UCSD-AML1 (cell line): ENCODE measurements around the gene METTL23.
"Not testable (repeated sequence)": the region's sequence is repeated elsewhere in the genome, so short reads cannot be mapped to it uniquely, and the experiment has no call there.

Experiments
- DNase-seq: peaks from one replicate; lab custom pipeline; 2025; ENCODE audit not compliant: unreplicated experiment; lab: John Stamatoyannopoulos, UW

The METTL23 gene

DNA sequence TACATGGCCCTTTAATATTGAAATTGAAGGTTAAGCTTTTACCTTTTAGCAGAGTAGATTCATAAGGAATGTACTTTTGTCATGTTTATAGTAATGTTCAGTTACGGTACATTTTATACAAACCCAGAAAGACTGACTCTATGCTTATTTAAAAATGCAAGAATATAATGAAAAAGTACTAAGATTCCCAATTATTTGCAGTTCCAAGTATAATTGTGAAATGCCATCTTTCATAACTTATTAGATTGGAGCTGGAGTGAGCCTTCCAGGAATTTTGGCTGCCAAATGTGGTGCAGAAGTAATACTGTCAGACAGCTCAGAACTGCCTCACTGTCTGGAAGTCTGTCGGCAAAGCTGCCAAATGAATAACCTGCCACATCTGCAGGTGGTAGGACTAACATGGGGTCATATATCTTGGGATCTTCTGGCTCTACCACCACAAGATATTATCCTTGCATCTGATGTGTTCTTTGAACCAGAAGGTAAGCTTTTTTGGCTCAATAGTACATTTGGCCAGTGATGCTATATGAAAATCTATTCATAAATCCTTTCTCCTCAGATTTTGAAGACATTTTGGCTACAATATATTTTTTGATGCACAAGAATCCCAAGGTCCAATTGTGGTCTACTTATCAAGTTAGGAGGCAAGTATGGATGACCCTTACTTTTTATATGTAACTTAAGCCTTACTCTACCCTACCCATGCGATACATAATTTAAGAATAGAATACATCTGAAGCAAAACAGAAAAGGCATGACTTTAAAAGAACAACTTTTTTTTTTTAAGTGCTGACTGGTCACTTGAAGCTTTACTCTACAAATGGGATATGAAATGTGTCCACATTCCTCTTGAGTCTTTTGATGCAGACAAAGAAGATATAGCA lies 6.3 kb downstream of the METTL23 start:
- no peak for DNase-seq

DNA sequence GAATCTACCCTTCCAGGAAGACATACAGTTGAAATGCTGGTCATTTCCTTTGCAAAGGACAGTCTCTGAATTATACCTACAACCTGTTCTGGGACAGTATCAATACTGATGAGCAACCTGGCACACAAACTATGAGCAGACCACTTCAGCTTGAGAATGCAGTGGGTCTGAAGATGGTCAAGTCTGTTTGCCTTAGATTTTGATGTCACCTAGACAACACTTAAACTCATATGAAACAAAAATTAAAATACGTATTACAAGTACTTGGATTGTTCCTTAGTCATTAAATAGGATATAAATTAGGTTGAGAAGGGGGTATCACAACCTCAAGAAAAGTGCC lies 6.9 kb downstream of the METTL23 start:
- no peak for DNase-seq

DNA sequence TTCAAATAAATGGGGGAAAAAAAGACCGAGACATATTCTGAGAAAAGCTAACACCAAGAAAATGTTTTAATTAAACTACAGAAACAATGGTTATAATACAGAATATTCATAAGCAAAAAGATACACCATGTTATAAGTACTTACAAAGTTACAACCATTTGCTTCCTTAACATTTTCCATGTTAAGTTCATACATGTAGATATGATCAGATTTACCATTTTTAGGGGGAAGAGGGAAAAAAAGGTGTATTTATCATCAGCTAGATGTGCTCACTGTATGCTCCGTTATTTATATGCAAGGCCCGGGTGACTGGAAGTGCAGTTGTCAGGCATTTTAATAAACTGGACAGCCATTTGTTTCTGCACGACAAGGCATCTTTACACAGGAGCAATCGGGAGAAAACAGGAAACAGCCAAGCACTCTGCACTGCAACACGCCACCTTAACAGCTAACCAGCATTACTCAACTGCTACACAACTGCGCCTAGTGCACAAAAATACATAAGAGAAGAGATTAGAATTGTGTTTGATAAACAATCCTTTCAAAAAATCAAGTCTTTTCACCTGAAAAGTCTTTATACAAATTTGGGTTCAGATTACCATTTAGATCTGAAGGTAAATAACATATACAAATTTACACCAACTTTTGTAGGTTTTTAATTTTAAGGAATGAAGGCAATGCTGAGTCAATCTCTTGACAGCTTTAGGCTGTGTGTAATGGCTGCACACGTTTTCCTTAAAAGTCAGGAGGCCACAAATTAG lies 7.6 kb downstream of the METTL23 start:
- peak; percentile 20 for DNase-seq

DNA sequence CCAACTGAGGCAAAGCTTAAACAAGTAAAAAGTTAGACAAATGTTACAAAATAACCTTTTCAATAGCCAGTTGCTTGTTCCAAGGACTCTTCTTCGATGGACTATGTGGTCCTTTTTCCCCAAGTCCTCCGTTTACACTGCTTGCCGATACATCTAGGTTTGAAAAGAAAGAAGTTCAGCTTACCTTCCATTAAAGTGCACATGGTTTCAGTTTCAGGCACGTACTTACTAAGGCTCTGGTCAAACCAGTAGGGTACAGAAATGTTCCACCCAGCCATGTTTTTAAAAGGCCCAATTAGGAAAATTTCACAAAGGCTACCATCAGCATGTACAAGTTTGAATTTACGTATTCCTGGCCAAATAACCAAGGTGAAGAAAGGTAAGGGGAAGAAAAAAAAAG lies 8.4 kb downstream of the METTL23 start:
- no peak for DNase-seq

DNA sequence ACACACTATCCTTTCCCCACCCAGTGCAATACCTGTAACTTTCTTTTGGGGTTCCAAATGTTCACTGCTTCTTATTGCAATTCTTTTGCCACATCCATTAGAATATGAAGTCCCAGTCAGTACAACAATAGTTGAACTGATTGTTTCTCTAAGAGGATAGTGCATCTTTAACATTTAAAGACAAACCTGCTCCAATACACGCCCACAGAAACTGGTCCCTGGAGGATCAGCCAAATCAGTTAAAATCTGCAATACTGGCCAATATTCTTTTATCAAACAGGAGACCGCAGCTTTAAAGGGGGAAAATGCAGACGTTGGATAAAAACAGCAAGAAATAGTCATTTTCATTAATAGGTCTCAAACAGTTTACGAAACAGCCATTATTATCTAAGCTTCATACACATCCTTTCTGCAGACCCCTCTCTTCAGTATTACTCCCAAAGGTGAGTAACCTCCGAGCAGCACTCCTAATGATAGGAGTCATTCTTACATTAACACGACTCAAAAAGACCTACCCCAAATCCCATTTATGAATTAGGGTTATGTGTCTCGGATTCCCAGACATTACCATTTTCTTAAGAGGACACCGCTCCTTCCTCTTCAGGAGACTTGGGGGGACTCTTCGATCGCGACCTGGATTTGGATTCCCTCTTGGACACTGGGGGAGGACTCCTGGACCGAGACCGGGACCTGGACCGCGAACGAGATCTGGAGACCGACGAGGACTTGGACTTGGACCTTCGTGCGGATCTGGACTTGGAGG lies 9.1 kb downstream of the METTL23 start:
- no peak for DNase-seq

DNA sequence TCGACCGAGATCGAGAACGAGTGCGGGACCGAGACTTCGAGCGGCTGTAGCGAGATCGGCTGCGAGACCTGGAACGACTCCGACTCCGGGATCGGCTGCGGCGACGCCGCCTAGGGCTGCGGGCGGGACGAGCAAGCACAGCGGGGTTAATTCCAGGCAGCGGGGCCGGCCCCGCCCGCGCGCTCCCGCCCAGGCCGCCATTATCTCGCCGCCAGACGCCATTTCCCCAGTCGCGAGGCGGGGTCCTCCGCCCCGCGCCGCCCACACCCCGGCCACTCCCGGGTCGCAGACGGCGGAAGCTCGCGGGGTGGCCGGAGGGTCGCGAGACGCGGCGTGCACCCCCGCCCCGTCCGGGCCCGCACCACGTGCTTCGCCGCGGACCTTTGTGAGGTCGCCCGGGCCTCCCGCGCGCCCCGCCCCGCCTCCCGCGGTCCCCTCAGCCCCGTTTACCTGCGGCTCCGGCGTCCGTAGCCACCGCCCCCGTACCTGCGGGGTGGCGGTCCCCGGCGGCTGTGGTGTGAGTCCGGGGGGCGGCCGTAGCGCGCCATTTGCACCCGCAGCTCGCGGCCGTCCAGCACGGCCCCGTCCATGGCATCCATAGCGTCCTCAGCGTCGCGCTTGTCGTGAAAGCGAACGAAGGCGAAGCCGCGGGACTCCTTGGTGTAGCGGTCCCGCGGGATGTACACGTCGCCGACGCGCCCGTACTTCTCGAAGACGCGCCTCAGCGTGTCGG lies 9.9 kb downstream of the METTL23 start:
- DNase-seq = peak; percentile 74

DNA sequence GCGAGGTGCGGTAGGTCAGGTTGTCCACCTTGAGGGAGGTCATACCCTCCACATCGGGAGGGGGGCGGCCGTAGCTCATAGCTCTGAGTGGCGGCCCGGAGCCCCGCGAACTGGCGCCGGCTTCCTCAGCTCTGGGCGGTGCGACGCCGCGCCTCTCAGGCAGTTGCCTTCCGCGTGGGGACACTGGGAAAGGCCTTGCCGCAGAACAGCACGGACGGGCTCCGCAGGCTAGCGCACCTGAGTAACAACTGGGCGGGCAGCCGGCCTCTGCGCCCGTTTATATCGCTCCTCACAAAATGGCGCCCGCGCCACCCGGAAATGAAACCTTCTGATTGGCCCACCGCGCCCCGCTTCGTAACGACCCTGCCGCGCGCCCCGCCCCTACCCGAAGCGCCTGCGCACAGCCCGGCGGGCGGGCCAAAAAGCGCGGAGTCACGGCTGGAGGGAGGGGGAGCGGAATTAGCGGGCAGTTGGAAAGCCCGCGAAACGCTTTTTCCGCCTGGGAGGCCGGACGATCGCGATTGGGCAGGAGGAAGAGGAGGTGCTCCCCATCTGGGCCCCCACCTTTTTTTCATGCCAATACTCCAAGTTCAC lies 10.5 kb downstream of the METTL23 start, which contains the start of gene SRSF2:
TSS of gene SRSF2 (minus strand) at position 250 of the 594 bp plus-strand sequence. CDS start at position 79, 171 bp downstream.
- peak; percentile 100 for DNase-seq

DNA sequence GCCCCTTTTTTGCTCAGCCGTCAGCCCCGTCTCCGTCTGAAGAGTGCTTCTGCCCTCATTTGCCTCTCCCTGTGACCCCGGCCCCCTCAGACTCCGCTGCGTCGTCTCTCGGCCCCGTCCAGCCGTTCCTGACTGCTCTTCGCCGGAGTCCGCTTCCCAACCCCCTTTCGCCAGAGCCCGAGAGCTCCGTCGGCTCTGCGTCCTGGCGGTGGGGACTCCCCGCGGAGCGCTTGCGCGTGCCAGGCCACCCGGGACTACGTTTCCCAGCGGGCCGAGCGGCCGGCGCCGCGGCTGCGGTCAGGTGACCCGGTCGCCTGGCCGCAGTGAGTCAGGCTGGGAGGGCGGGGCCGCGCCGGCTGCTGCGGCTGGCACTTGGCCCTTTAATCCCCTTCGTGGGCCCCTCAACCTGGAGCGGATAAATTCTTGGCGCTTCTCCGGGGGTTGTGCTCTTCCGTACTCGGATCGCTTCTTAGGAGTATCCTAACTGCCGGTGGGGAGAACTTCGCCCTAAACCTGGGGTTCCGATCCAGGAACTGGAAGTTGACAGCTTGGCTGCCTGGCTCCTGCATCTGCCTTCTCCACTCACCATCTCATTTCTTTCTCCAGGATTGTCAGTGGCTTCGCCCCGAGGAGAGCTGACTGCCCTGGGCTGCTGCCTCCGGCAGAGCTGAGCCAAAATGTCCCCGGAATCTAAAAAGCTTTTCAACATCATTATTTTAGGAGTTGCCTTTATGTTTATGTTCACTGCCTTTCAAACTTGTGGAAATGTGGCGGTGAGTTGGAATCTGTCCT lies 11.2 kb downstream of the METTL23 start, which contains the start of gene MFSD11:
TSS of gene MFSD11 (plus strand) at position 444 of the 792 bp plus-strand sequence. CDS start at position 678, 234 bp downstream.
- DNase-seq = peak; percentile 95

DNA sequence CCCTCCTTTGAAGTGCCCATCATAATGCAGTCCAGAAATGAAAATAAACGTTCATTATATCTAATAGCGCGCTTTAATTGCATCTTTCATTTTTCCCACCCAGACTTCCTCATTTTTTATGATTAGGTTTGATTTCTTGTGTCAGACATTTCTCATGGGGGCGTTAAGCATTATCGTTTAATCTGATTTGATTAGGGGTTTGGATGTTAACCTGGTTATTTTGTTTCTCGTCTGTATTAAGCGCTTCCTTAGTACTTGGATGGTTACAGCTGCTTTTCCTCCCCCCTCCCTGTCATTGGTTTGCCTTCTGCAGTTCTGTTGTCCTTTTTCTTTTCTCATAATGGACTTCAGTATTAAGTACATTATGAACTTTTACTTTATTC lies 11.8 kb downstream of the METTL23 start:
- no peak for DNase-seq

DNA sequence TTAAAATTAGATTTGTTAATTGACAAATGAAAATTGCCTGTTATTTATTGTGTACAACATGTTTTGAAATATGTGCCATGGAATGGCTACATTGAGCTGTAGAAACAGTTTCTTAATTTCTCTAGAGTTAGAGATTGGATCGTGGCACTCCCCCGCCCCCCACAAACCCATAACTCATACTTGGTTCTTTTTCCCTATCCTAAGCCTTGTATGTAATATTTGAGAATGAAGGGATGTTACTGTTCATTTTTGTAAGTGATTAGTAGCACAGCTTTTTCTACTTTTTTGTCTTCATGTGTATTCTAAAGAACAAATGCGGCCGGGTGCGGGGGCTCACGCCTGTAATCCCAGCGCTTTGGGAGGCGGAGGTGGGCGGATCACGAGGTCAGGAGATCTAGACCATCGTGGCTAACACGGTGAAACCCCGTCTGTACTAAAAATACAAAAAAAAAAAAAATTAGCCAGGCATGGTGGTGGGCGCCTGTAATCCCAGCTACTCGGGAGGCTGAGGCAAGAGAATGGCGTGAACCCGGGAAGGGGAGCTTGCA lies 13.0 kb downstream of the METTL23 start:
- DNase-seq = not testable (repeated sequence)

DNA sequence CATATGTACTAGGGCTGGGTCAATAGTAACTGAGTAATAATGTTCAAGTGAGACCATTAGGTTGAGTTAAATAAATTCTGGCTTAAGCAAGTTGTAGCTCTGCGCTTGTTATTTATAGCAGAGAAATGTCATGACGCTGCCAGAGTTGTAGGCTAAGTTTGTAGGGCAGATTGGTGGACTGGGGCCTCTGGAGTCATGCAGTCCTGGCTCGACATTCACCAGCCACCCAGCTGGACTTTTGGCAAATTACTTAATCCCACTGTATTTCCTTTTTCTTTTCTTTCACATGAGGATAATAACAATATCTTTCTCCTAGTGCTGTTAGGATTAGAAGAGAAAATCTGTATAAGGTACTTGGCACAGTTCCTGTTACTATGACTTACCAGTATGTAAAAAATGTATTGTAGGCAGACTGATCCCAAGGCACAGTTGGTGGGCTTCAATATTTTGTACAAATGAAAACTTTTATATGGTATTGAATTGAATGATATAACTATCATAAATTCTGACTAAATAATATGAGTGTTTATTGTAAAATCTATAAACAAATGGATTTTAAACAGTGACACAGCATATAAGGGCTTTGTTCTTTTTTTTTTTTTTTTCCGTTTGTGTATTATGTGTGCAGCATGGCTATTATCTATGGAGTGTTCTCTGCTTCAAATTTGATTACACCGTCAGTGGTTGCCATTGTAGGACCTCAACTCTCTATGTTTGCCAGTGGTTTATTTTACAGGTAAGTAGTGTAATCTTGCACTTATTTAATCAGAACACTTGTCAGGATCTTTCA lies 13.9 kb downstream of the METTL23 start:
- DNase-seq = no peak

DNA sequence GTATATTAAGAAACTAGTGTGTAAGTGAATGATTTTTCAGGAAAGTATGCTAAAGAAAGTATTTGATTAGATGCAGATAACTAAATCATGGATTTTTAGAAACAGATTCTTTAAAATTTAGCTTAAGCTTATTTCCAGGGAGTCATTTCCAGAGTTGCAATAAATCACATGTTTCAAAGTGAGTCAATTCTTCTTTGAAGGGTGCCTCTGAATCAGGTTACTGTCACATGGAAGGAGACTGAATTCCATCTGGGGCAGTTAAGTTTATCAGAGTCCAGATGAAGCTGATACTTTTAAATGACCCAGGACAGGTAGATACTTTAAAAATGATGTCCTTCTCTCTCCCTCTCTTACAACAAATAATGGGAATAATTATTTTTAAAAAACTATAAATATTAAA lies 16.3 kb downstream of the METTL23 start:
- DNase-seq = no peak

DNA sequence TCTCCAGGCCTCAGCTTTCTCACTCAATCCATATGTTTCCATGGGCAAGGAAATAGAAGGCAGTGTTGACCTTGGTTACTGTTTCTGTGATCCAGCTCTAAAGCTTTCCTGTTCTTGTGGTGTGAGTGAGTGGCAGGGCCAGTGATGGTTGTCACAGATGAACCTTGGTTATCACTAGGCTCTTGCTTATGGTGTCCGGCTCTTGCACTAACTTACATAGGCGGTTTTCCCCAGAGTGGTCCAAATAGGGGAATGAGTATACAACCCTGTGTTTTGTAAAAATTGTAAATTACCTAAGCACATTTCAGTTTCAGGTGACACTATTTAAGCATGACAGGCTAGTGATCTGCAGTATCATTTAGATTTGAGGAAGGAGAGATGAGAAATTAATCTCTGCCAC lies 18.1 kb downstream of the METTL23 start:
- no peak for DNase-seq

DNA sequence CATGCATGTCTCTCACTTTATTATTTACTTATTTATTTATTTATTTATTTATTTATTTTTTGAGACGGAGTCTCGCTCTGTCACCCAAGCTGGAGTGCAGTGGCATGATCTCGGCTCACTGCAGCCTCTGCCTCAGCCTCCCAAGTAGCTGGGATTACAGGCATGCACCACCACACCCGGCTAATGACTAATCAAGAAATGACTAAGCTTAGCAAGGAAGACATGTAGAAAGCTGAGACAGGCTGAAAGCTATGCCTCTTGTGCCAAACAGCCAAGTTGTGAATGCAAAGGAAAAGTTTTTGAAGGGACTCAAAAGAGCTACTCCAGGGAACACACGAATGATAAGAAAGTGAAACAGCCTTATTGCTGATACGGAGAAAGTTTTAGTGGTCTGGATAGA lies 19.1 kb downstream of the METTL23 start:
- DNase-seq = not testable (repeated sequence)

DNA sequence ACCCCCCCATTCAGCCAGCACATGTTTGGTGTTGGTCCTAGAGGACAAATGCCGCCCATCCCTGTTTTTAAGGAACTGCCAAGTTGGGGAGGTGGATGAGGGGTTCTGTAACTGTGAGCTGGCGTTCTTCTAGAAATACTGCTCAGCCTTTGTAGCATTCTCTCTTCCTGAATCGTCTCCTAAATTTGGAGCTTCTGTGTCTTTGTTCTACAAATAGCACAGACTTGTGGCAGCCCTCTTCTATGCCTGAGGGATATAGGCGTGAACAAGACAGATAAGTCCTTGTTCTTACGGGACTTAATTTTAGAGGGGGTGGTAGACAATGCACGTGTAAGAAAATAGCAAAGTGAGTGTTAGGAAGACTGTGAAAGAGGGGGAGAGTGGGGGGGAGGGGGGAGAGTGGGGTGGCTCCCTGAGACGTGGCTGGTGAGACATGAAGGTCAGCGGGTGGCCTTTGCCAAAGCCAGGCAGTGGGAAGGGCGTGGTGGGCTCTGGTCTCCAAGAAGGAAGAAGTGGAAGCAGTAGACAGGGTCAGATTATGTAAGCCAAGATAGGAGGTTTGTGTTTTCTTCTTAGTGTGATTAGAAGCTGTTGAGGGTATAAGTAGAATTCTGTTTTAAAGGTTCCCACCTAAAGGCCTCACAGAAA lies 21.2 kb downstream of the METTL23 start:
- DNase-seq = no peak

DNA sequence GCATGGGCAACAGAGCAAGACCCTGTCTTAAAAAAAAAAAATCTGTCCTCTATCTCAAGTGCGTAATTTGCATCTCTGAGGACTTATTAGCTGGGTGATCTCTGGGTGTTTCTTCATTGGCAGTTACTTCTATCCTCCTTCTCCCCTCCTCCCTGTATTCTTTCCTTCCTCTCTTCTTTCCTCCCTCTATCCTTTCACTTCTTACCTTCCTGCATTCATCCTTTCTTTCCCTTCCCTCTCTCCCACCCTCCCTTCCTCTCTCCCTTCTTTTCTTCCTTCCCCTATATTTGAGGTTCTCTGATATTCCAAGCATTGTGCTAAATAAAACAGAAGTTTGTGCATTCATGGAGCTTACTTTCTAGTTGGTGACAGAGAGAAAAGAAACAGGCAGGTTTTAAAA lies 22.0 kb downstream of the METTL23 start:
- no peak for DNase-seq

DNA sequence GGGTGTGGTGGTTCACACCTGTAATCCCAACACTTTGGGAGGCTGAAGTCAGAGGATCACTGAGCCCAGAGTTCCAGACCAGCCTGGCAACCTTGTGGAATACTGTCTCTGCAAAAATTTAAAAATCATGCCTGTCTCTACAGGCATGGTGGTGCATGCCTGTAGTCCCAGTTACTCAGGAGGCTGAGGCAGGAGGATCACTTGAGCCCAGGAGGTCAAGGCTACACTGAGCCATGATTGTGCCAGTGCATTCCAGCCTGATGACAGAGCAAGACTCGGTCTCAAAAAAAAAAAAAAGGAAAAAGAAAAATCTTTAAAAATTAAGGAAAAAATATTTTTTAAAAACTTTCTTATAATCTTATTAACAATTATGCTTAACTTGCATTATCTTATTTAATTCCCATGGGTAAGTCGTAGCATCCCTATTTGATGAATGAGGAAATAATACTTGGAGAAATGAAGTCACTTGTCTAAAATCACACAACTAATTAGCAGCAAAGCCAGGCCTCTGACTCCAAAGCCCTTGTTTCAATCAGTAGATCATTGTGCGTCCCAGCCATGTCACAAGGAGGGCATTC lies 24.9 kb downstream of the METTL23 start:
- no peak for DNase-seq

DNA sequence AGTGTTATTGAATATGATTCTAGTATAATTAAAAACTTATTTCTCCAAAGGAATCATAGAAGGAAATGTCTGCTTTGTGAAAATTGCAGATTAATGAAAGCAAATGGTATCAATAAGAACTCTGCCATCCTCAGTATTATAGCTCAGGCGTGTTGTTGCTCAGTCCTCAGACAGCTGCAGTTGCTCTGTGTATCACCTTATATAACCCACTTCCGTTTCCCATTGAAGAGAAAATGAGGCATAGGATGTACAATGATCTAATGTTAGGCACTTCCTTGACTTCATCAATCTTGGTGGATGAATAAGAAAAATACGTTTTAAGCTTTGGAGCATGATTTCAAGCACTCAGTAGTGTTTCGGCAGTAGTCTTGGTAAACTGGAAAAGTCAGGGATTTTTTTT lies 25.4 kb downstream of the METTL23 start:
- DNase-seq = no peak
